Astrocyte (in vitro differentiated cells and primary cell): ENCODE data around the gene C10orf53. TPM values are rescaled to one million over a fixed set of nuclear protein-coding genes. Genes with fewer than 3 reads are reported as not detected.

Experiments
- DNase-seq: peaks from one replicate; pipeline ENCODE4 v3.0.0-alpha.2; 2010; ENCODE audit warnings: low read depth
- FAIRE-seq: peaks from 2 replicates; lab custom pipeline; 2011; peaks lifted over from hg19 to GRCh38; lab: Jason Lieb, UNC
- H2AFZ ChIP-seq: 2 replicates; pipeline ENCODE4 v1.6.0; 2012; ENCODE audit warnings: low read depth, low read length, inconsistent platforms
- H3K27ac ChIP-seq: 2 replicates; pipeline ENCODE4 v1.5.1; 2011; ENCODE audit warnings: low read depth, low read length, inconsistent platforms
- H3K27me3 ChIP-seq: 2 replicates; pipeline ENCODE4 v1.6.0; 2011; ENCODE audit warnings: low read length, inconsistent platforms; ENCODE audit not compliant: insufficient read depth
- H3K36me3 ChIP-seq: 2 replicates; pipeline ENCODE4 v1.5.1; 2011; ENCODE audit warnings: low read length, inconsistent platforms; ENCODE audit not compliant: insufficient read depth
- H3K4me1 ChIP-seq: 2 replicates; pipeline ENCODE4 v1.5.1; 2011; ENCODE audit warnings: low read length, inconsistent platforms; ENCODE audit not compliant: insufficient read depth
- H3K4me2 ChIP-seq: 2 replicates; pipeline ENCODE4 v1.6.0; 2012; ENCODE audit warnings: low read length, inconsistent platforms
- H3K4me3 ChIP-seq: 2 replicates; pipeline ENCODE4 v1.5.1; 2011; ENCODE audit warnings: low read depth, mild to moderate bottlenecking, low read length, inconsistent platforms; ENCODE audit not compliant: insufficient read depth
- H3K79me2 ChIP-seq: 2 replicates; pipeline ENCODE4 v1.6.0; 2012; ENCODE audit warnings: mild to moderate bottlenecking, low read length, inconsistent platforms; ENCODE audit not compliant: insufficient read depth
- H3K9ac ChIP-seq: 2 replicates; pipeline ENCODE4 v1.6.0; 2012; ENCODE audit warnings: mild to moderate bottlenecking, low read length, inconsistent platforms
- H3K9me3 ChIP-seq: 2 replicates; pipeline ENCODE4 v1.5.1; 2012; ENCODE audit warnings: low read depth, mild to moderate bottlenecking, low read length, inconsistent platforms; ENCODE audit not compliant: insufficient read depth
- H4K20me1 ChIP-seq: 2 replicates; pipeline ENCODE4 v1.6.0; 2012; ENCODE audit warnings: low read length, inconsistent platforms; ENCODE audit not compliant: insufficient read depth
- H3K27ac Mint-ChIP-seq: one replicate; pipeline ENCODE4 v1.8.0; 2021; ENCODE audit warnings: mild to moderate bottlenecking, mixed read lengths; ENCODE audit not compliant: unreplicated experiment
- H3K27me3 Mint-ChIP-seq: one replicate; pipeline ENCODE4 v1.8.0; 2021; ENCODE audit warnings: low read depth, mixed read lengths; ENCODE audit not compliant: unreplicated experiment
- H3K36me3 Mint-ChIP-seq: one replicate; pipeline ENCODE4 v1.8.0; 2021; ENCODE audit warnings: low read depth, mixed read lengths; ENCODE audit not compliant: unreplicated experiment
- H3K4me1 Mint-ChIP-seq: one replicate; pipeline ENCODE4 v1.8.0; 2021; ENCODE audit warnings: low read depth, mixed read lengths; ENCODE audit not compliant: unreplicated experiment
- H3K4me3 Mint-ChIP-seq: one replicate; pipeline ENCODE4 v1.8.0; 2021; ENCODE audit warnings: mild to moderate bottlenecking, moderate library complexity, mixed read lengths; ENCODE audit not compliant: unreplicated experiment
- H3K9me3 Mint-ChIP-seq: one replicate; pipeline ENCODE4 v1.8.0; 2021; ENCODE audit warnings: mild to moderate bottlenecking, mixed read lengths; ENCODE audit not compliant: unreplicated experiment
- EZH2 ChIP-seq: IDR thresholded peaks from 2 replicates; pipeline ENCODE4 v1.6.1; 2012; ENCODE audit warnings: mild to moderate bottlenecking, low read length, inconsistent platforms; ENCODE audit not compliant: insufficient read depth
- total RNA-seq: library from RNA; stranded (reverse); gene quantifications from 2 replicates; pipeline ENCODE4 v1.2.1, GENCODE V29; 2021
- TF ChIP-seq, protein P1 (sequence below): IDR thresholded peaks from 2 replicates; pipeline ENCODE4 v1.5.1; 2011; ENCODE audit warnings: low read depth, mild to moderate bottlenecking, inconsistent platforms, low read length, moderate library complexity; ENCODE audit not compliant: insufficient read depth

C10orf53 gene
- total RNA-seq, 1 donor from 2014 or later = not detected

- Histone ChIP-seq H3K9me3 (peaks cover 6% of the 10 kb centered on the region), H3K4me1 (no peaks in the 10 kb centered on the region), H3K27ac (no peak overlapping the region), H3K36me3 (no peaks in the 10 kb centered on the region), H3K4me2 (no peak overlapping the region), H3K9ac (no peak overlapping the region), H3K4me3 (no peak overlapping the region), H3K79me2 (no peaks in the 10 kb centered on the region), H4K20me1 (no peaks in the 10 kb centered on the region), H2AFZ (no peak overlapping the region), H3K27me3 (no peaks in the 10 kb centered on the region)
- DNase-seq = no peak
- no peak for TF ChIP-seq EZH2
- TF ChIP-seq, protein P1, sequence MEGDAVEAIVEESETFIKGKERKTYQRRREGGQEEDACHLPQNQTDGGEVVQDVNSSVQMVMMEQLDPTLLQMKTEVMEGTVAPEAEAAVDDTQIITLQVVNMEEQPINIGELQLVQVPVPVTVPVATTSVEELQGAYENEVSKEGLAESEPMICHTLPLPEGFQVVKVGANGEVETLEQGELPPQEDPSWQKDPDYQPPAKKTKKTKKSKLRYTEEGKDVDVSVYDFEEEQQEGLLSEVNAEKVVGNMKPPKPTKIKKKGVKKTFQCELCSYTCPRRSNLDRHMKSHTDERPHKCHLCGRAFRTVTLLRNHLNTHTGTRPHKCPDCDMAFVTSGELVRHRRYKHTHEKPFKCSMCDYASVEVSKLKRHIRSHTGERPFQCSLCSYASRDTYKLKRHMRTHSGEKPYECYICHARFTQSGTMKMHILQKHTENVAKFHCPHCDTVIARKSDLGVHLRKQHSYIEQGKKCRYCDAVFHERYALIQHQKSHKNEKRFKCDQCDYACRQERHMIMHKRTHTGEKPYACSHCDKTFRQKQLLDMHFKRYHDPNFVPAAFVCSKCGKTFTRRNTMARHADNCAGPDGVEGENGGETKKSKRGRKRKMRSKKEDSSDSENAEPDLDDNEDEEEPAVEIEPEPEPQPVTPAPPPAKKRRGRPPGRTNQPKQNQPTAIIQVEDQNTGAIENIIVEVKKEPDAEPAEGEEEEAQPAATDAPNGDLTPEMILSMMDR = no peak
- Mint-ChIP-seq H3K36me3 (peaks cover 2% of the 10 kb centered on the region), H3K27ac (no peak overlapping the region), H3K9me3 (no peaks in the 10 kb centered on the region), H3K4me3 (no peak overlapping the region), H3K4me1 (no peaks in the 10 kb centered on the region), H3K27me3 (peaks cover 5% of the 10 kb centered on the region)
- no peak for FAIRE-seq
Observed at GRCh38 chr10:49737474-49738201, 58.2 kb downstream of the C10orf53 start.

GRCh38 chr10:49738616-49739360, 59.3 kb downstream of the C10orf53 start:
- Mint-ChIP-seq H3K36me3 (peaks cover 2% of the 10 kb centered on the region), H3K9me3 (no peaks in the 10 kb centered on the region), H3K4me3 (no peak overlapping the region), H3K4me1 (no peaks in the 10 kb centered on the region), H3K27me3 (peaks cover 5% of the 10 kb centered on the region), H3K27ac (no peak overlapping the region)
- H3K4me3 ChIP-seq = no peak overlapping the region
- H3K9ac ChIP-seq = no peak overlapping the region
- peaks cover 6% of the 10 kb centered on the region for H3K9me3 ChIP-seq
- H4K20me1 ChIP-seq = no peaks in the 10 kb centered on the region
- H3K27me3 ChIP-seq = no peaks in the 10 kb centered on the region
- no peak overlapping the region for H3K4me2 ChIP-seq
- H2AFZ ChIP-seq = no peak overlapping the region
- no peak overlapping the region for H3K27ac ChIP-seq
- no peaks in the 10 kb centered on the region for H3K4me1 ChIP-seq
- FAIRE-seq (no peak), DNase-seq (no peak)
- H3K36me3 ChIP-seq = no peaks in the 10 kb centered on the region
- TF ChIP-seq EZH2 = no peak
- TF ChIP-seq, protein P1 = no peak
- no peaks in the 10 kb centered on the region for H3K79me2 ChIP-seq

GRCh38 chr10:49739426-49739825, 60.0 kb downstream of the C10orf53 start:
- DNase-seq (no peak), FAIRE-seq (no peak)
- no peak overlapping the region for H3K4me3 Mint-ChIP-seq
- no peaks in the 10 kb centered on the region for H3K4me1 ChIP-seq
- H3K9ac ChIP-seq = no peak overlapping the region
- peaks cover 3% of the 10 kb centered on the region for H3K36me3 Mint-ChIP-seq
- no peak overlapping the region for H2AFZ ChIP-seq
- H3K4me2 ChIP-seq = no peak overlapping the region
- H3K27me3 Mint-ChIP-seq = peaks cover 5% of the 10 kb centered on the region
- H3K4me3 ChIP-seq = no peak overlapping the region
- no peaks in the 10 kb centered on the region for H4K20me1 ChIP-seq
- H3K79me2 ChIP-seq = no peaks in the 10 kb centered on the region
- H3K36me3 ChIP-seq = no peaks in the 10 kb centered on the region
- no peak for TF ChIP-seq EZH2
- TF ChIP-seq, protein P1 = no peak
- H3K27ac Mint-ChIP-seq = no peak overlapping the region
- no peaks in the 10 kb centered on the region for H3K9me3 Mint-ChIP-seq
- H3K4me1 Mint-ChIP-seq = no peaks in the 10 kb centered on the region
- no peaks in the 10 kb centered on the region for H3K27me3 ChIP-seq
- H3K9me3 ChIP-seq = peaks cover 6% of the 10 kb centered on the region
- H3K27ac ChIP-seq = no peak overlapping the region
